ENCODE data around the gene ZNF331.

- no peak for TF ChIP-seq CTCF (IDR thresholded peaks at IDR 0.05)
- TF ChIP-seq POLR2A (IDR thresholded peaks at IDR 0.05), result no peak
Measured at GRCh38 chr19:53555352-53555751, 17.4 kb downstream of the ZNF331 start.

Data from stomach (tissue), 4 donors.